Muscle layer of colon (tissue), 2 donors: ENCODE results near the gene CHRND.

Experiments used
- H3K27ac ChIP-seq: one replicate; pipeline ENCODE4 v1.7.0; 2013; ENCODE audit warnings: low read depth, mild to moderate bottlenecking, low read length, moderate library complexity
- H3K27me3 ChIP-seq, 2 donors: one replicate each; pipeline ENCODE4 v1.7.0; 2013; ENCODE audit warnings: low read length in 2 of 2, mild to moderate bottlenecking in 2 of 2; ENCODE audit not compliant: insufficient read depth in 2 of 2, control insufficient read depth in 1 of 2
- H3K36me3 ChIP-seq: one replicate; pipeline ENCODE4 v1.7.0; 2013; ENCODE audit warnings: mild to moderate bottlenecking, low read length; ENCODE audit not compliant: insufficient read depth
- H3K4me1 ChIP-seq: one replicate; pipeline ENCODE4 v1.7.0; 2013; ENCODE audit warnings: mild to moderate bottlenecking, low read length; ENCODE audit not compliant: insufficient read depth
- H3K4me3 ChIP-seq, 2 donors: one replicate each; pipeline ENCODE4 v1.7.0; 2013; ENCODE audit warnings: low read length in 2 of 2, low read depth in 1 of 2, mild to moderate bottlenecking in 1 of 2, moderate library complexity in 1 of 2
- H3K9ac ChIP-seq: one replicate; pipeline ENCODE4 v1.7.0; 2013; ENCODE audit warnings: low read length
- H3K9me3 ChIP-seq: one replicate; pipeline ENCODE4 v1.7.0; 2013; ENCODE audit warnings: mild to moderate bottlenecking, low read length
- donor health status: abdominal sarcoma.
- donor health status: Adenocarcinoma of cecum.

The CHRND gene

DNA sequence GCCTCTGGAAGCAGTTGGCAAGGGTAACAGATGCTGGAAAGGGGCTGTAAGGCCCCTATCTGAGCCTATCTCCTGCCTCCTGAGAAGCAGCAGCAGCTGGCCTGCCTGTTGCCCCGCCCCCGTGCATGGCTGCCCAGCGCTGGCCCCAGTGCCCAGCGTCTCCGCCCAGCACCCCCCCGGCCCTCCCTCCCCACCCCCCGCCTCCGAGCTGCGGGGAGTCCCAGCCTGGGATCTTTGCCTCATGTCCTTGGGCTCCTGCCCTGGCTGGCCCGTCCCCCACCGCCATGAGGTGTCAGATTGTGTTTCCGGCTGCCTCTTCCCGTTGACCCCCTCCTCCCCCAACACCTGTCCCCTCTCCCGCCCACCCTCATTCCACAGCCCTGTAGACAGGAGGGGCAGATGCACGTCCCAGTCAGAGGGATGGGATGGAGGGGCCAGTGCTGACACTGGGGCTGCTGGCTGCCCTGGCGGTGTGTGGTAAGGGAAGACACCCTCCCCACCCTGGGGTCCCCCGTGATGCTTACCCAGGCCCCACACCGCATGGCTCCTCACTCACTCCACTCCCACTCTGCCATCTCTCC is at the start of gene CHRND:
Gene CHRND (plus strand): TSS at position 370 of the 581 bp plus-strand sequence. CDS start 56 bp downstream, at position 426.
- H3K27me3 ChIP-seq = peaks cover 14 to 45% of the 10 kb centered on the region in 2 donors
- no peak within 1 kb of the TSS for H3K27ac ChIP-seq
- no peaks in the 10 kb centered on the region for H3K4me1 ChIP-seq
- no peak within 1 kb of the TSS for H3K9ac ChIP-seq
- no peaks in the 10 kb centered on the region for H3K36me3 ChIP-seq
- no peaks in the 10 kb centered on the region for H3K9me3 ChIP-seq
- no peak within 1 kb of the TSS for H3K4me3 ChIP-seq

GRCh38 chr2:232476791-232477190 is 49.2 kb upstream of the CHRND start:
- Histone ChIP-seq H3K9me3 (no peaks in the 10 kb centered on the region), H3K27me3 (peaks cover 0 to 5% of the 10 kb centered on the region in 2 donors), H3K36me3 (no peaks in the 10 kb centered on the region), H3K4me1 (no peaks in the 10 kb centered on the region), H3K9ac (no peak overlapping the region), H3K4me3 (no peak overlapping the region), H3K27ac (no peak overlapping the region)

- Histone ChIP-seq H3K27ac (no peak overlapping the region), H3K4me1 (no peaks in the 10 kb centered on the region), H3K4me3 (no peak overlapping the region), H3K9me3 (no peaks in the 10 kb centered on the region), H3K36me3 (no peaks in the 10 kb centered on the region), H3K9ac (no peak overlapping the region), H3K27me3 (peaks cover 0 to 10% of the 10 kb centered on the region in 2 donors)
Observed at GRCh38 chr2:232477751-232478510, 48.0 kb upstream of the CHRND start.

GRCh38 chr2:232478571-232479340 is 47.2 kb upstream of the CHRND start:
- H3K9me3 ChIP-seq = no peaks in the 10 kb centered on the region
- no peaks in the 10 kb centered on the region for H3K4me1 ChIP-seq
- no peak overlapping the region for H3K9ac ChIP-seq
- peaks cover 0 to 8% of the 10 kb centered on the region in 2 donors for H3K27me3 ChIP-seq
- H3K36me3 ChIP-seq = no peaks in the 10 kb centered on the region
- H3K27ac ChIP-seq = no peak overlapping the region
- H3K4me3 ChIP-seq = no peak overlapping the region

DNA sequence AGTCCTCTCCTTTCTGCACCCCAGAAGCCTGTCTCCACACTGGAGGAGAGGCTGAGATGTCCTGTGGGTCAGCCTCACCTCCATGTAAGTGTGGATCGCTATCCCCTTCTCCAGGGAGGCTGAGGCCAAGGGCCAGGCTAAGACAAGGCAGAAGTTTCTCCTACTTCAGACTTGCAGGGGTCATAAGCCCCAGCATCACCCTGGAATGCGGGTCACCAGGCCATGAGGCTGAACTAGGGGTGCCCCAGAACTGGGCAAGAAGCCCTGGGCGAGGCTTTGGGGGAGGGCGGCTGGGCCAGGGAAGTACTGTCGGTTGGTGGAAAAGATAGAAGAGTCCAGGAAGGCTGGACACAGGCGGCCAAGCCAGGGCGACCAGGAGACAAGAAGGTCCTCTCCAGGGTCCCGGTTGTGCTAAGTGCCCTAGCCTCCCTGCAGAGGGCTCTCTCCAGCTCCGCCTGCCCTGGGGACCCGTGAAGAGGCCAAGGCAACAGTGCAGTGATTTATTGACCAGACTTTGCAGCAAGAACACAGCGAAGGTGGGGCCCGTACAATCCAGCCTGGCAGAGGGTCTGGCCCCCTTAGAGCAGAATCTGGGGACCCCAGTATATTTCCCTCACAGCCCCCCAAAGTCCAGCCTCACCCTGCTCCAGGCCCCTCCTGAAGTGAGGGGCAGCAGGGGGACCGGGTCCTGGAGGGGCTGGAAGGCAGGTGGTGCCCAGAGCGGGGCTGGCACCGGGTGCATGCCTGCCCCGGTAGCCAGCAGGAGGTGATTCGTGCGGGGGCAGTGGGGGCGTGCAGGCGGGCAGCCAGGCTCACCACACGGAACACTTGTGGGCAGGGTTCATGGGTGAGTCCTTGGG is 46.4 kb upstream of the CHRND start:
- H3K27me3 ChIP-seq = peaks cover 4 to 15% of the 10 kb centered on the region in 2 donors
- H3K4me1 ChIP-seq = no peaks in the 10 kb centered on the region
- no peak overlapping the region for H3K4me3 ChIP-seq
- no peak overlapping the region for H3K9ac ChIP-seq
- no peak overlapping the region for H3K27ac ChIP-seq
- no peaks in the 10 kb centered on the region for H3K9me3 ChIP-seq
- H3K36me3 ChIP-seq = no peaks in the 10 kb centered on the region

DNA sequence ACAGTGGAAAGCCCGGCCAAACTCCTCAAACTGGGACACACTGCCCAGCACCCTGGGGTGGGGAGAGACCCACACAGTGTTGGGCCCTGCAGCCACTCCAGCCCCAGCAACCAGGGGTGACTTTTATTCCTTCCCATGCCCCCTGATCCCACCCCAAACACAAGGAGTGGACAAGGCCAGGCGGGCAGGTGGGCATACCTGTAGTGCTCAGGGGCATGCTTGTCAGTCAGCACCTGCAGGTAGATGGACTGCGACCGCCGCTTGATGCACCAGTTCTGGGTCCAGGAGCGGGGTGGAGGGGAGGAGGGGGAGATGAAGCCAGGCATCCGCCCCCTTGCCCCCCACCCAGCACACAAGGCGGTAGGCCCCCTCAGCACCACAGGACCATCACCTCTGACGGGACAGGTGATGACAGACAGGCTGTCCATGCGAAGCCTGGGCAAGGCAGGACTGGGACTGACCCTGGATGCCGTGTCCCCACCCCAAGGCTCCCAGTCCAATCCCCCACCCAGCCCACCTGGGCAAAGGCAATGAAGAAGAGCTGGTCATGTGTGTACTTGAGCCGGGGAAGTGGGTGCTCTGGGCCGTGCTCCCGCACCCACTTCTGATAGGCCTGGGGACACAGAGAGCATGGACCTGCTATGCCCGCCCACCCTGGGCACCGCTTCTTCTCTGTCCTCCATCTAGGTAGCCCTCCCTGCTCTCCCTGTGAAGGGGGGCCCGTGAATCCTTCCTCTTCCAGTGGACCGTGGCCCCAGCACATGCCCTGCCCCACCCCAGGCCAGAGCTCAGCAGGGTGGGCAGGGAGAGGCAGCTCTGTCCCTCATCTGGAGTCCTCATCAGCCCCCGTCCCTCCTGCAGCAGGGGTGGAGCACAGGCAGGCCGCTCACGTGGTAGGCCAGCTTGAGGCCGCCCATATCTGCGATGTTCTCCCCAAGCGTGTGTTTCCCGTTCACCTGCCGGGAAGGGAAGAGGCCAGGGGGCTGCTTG is 45.5 kb upstream of the CHRND start:
- no peaks in the 10 kb centered on the region for H3K36me3 ChIP-seq
- no peak overlapping the region for H3K4me3 ChIP-seq
- H3K9ac ChIP-seq = no peak overlapping the region
- no peaks in the 10 kb centered on the region for H3K9me3 ChIP-seq
- H3K27ac ChIP-seq = no peak overlapping the region
- H3K4me1 ChIP-seq = no peaks in the 10 kb centered on the region
- H3K27me3 ChIP-seq = peaks cover 10 to 24% of the 10 kb centered on the region in 2 donors

- Histone ChIP-seq H3K9me3 (no peaks in the 10 kb centered on the region), H3K9ac (no peak overlapping the region), H3K36me3 (no peaks in the 10 kb centered on the region), H3K27ac (no peak overlapping the region), H3K4me1 (no peaks in the 10 kb centered on the region), H3K27me3 (peaks cover 10 to 32% of the 10 kb centered on the region in 2 donors), H3K4me3 (no peak overlapping the region)
Observed at GRCh38 chr2:232481322-232482140, 44.4 kb upstream of the CHRND start.

DNA sequence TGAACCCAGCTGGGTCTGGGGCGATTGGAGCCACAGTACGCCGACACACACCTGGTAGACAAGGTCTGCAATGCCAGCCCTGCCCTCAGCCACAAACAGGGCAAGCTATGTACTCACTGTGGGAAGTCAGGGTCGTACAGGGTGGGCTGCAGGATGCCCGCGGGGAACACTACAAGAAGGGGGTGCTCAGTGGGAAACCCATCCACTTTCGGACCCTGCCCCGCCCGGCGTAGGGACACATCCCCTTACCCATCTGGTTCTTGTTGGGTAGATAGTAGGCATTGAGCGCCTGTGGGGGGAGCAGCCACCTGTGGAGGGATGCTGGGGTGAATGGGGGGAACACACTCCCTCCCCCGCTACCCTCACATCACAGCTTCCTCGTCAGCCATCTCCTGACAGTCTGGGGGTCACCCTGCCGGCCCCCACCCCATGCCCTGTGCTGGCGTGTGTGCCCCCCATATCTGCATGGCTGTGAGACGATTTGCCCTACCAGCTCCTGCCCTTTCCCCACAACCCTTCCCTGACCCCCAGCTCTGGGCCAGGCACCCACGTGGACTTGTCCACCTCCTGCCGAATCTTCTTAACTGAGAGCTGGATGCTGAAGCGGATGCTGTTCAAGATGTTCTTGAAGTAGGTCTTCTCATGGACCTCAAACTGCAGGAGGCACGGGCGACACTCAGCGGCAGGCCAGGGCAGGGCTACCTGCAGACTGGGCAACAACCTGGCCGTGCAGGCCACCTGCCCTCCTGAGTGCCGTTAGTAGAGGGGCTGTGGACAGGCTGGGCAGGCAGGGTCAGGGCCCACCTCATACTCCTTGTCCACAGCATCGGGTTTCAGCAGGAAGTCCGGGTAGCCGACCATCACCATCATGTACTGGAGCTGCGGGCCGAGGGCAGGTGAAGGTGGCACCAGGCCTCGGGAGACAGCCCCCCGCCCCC is 43.4 kb upstream of the CHRND start:
- Histone ChIP-seq H3K4me1 (no peaks in the 10 kb centered on the region), H3K27ac (no peak overlapping the region), H3K36me3 (no peaks in the 10 kb centered on the region), H3K9ac (no peak overlapping the region), H3K27me3 (peaks cover 10 to 41% of the 10 kb centered on the region in 2 donors), H3K9me3 (no peaks in the 10 kb centered on the region), H3K4me3 (no peak overlapping the region)

- no peak overlapping the region for H3K4me3 ChIP-seq
- H3K9me3 ChIP-seq = no peaks in the 10 kb centered on the region
- H3K36me3 ChIP-seq = no peaks in the 10 kb centered on the region
- no peaks in the 10 kb centered on the region for H3K4me1 ChIP-seq
- H3K9ac ChIP-seq = no peak overlapping the region
- peaks cover 10 to 47% of the 10 kb centered on the region in 2 donors for H3K27me3 ChIP-seq
- H3K27ac ChIP-seq = no peak overlapping the region
Observed at GRCh38 chr2:232483311-232483922, 42.5 kb upstream of the CHRND start.
